Measurements from ENCODE around the gene WAS. TPM values are rescaled to one million over a fixed set of nuclear protein-coding genes. Genes with fewer than 3 reads are reported as not detected.

WAS gene
- total RNA-seq, 1 experiment from 2014 or later = 0.79 TPM

GRCh38 chrX:48726596-48726995 is 43.0 kb downstream of the WAS start (continued):
- TF ChIP-seq E2F5 (CRISPR knock-in tag; IDR thresholded peaks at IDR 0.05) (no peak), CBFB (CRISPR knock-in tag; IDR thresholded peaks at IDR 0.05; ENCODE audit: low read depth) (no peak), TEAD4 (CRISPR knock-in tag; IDR thresholded peaks at IDR 0.05) (no peak), E2F1 (CRISPR knock-in tag; IDR thresholded peaks at IDR 0.05) (no peak), MAX (CRISPR knock-in tag; IDR thresholded peaks at IDR 0.05) (no peak), ZNF425 (CRISPR knock-in tag; conservative IDR thresholded peaks at IDR 0.05) (no peak)

- 0 out of 2 replicates have a peak, but pooled peaks cover 1% of the 10 kb centered on the region for H3K27me3 Mint-ChIP-seq (ENCODE audit: low read depth)
- H3K9me3 Mint-ChIP-seq = no peaks in the 10 kb centered on the region
- CTCF ChIA-PET = interaction anchor here (0.6 kb wide), 1 partner anchor 80 kb away, joined by 3 read pairs; no protein-coding TSS in a partner anchor
- no peak overlapping the region for H3K27ac Mint-ChIP-seq
- DNase-seq (ENCODE audit: low spot score) (no peak), ATAC-seq (no peak)
- no peak overlapping the region for H3K4me3 Mint-ChIP-seq
- POLR2A ChIA-PET = no interaction called here
- no peaks in the 10 kb centered on the region; the same call in 1 of the 2 replicates for H3K36me3 Mint-ChIP-seq
- no peaks in the 10 kb centered on the region for H3K4me1 Mint-ChIP-seq
- TF ChIP-seq RELA (CRISPR knock-in tag; IDR thresholded peaks at IDR 0.05; ENCODE audit: borderline replicate concordance) (no peak), TEAD4 (CRISPR knock-in tag; IDR thresholded peaks at IDR 0.05) (no peak), CREM (CRISPR knock-in tag; IDR thresholded peaks at IDR 0.05) (no peak), ZNF317 (CRISPR knock-in tag; IDR thresholded peaks at IDR 0.05; ENCODE audit: borderline replicate concordance, low read depth) (no peak), NFYB (CRISPR knock-in tag; conservative IDR thresholded peaks at IDR 0.05; ENCODE audit: low read depth) (no peak), SP1 (CRISPR knock-in tag; conservative IDR thresholded peaks at IDR 0.05) (no peak), ELF4 (CRISPR knock-in tag; IDR thresholded peaks at IDR 0.05; ENCODE audit: low read depth) (no peak)
Observed at GRCh38 chrX:48728653-48729052, 45.1 kb downstream of the WAS start.

GRCh38 chrX:48736303-48736702 is 52.7 kb downstream of the WAS start:
- ATAC-seq (no peak), DNase-seq (ENCODE audit: low spot score) (no peak)
- H3K27me3 Mint-ChIP-seq (ENCODE audit: low read depth) = no peaks in the 10 kb centered on the region
- no peaks in the 10 kb centered on the region for H3K36me3 Mint-ChIP-seq
- peaks cover 9% of the 10 kb centered on the region for H3K4me1 Mint-ChIP-seq
- 0 out of 2 replicates have a peak, but pooled peaks cover under 1% of the 10 kb centered on the region for H3K9me3 Mint-ChIP-seq
- H3K27ac Mint-ChIP-seq = peak overlapping the region; percentile 31; the same call in 1 of the 2 replicates
- ChIA-PET POLR2A (no interaction called here), CTCF (no interaction called here)
- peak overlapping the region; percentile 96 for H3K4me3 Mint-ChIP-seq
- TF ChIP-seq ATF2 (CRISPR knock-in tag; IDR thresholded peaks at IDR 0.05; ENCODE audit: borderline replicate concordance, low read depth) (no peak), GABPB1 (CRISPR knock-in tag; IDR thresholded peaks at IDR 0.05) (no peak), TP53 (CRISPR knock-in tag; IDR thresholded peaks at IDR 0.05) (no peak), SMAD4 (CRISPR knock-in tag; IDR thresholded peaks at IDR 0.05) (no peak), ZBTB21 (CRISPR knock-in tag; IDR thresholded peaks at IDR 0.05; ENCODE audit: borderline replicate concordance) (no peak), MAX (CRISPR knock-in tag; IDR thresholded peaks at IDR 0.05) (no peak), ZNF232 (CRISPR knock-in tag; IDR thresholded peaks at IDR 0.05) (no peak), EMX1 (CRISPR knock-in tag; IDR thresholded peaks at IDR 0.05) (no peak), ATF3 (CRISPR knock-in tag; conservative IDR thresholded peaks at IDR 0.05) (no peak), NFE2L1 (CRISPR knock-in tag; IDR thresholded peaks at IDR 0.05) (no peak), PRDM15 (CRISPR knock-in tag; IDR thresholded peaks at IDR 0.05) (no peak), USF2 (CRISPR knock-in tag; IDR thresholded peaks at IDR 0.05) (no peak), CREM (CRISPR knock-in tag; IDR thresholded peaks at IDR 0.05) (no peak)

Data from WTC11 (cell line).